HK-2 (cell line): ENCODE measurements around the gene ACACA.

Experiments used
- DNase-seq: peaks from one replicate; pipeline ENCODE4 v3.0.0-alpha.2; 2018; ENCODE audit not compliant: unreplicated experiment

Gene ACACA

DNA sequence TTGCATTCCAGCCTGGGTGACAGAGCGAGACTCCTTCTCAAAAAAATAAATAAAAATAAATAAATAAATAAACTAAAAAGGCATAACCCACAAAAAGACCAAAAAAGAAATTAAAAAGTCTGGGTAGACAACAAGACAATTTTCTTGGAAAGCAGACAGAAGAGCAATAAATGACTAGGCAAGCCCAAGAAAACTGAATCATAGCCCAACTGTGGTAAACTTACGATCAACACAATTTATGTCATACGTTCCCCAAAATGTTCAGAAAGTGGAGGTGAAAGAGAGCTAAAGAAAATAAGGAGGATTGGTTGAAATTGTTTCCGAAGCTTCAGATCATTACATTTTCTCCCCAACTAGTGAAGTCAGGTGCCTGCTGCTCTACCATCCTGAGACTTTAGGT lies 62.1 kb downstream of the ACACA start:
- DNase-seq, result no peak

DNA sequence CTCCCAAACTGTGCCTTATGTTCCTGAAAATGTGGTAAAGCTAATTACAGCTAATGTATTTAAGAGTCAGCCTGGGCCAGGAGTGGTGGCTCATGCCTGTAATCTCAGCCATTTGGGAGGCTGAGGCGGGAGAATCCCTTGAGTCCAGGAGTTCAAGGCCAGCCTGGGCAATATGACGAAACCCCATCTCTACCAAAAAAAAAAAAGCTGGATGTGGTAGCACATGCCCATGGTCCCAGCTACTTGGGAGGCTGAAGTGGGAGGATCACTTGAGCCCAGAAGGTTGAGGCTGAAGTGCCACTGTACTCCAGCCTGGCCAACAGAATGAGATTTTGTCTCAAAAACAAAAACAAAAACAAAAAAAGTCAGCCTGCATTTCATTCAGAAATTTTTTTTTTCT lies 64.0 kb downstream of the ACACA start:
- no peak for DNase-seq

DNA sequence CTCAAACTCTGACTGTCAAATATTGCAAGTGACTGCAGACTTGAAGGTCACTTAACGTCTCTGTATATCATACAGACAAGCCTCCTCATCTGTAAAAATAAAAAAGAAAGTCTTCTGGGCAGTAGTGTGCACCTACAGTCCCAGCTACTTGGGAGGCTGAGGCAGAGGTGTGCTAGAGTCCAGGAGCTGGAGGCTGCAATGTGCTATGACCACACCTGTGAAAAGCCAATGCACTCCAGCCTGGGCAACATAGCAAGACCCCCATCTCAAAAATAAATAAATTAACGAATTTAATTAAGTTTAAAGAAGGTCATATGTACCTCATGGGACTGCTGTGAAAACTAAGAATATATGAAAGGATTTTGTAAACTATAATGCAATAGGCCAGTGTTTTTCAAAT lies 65.8 kb downstream of the ACACA start:
- no peak for DNase-seq

DNA sequence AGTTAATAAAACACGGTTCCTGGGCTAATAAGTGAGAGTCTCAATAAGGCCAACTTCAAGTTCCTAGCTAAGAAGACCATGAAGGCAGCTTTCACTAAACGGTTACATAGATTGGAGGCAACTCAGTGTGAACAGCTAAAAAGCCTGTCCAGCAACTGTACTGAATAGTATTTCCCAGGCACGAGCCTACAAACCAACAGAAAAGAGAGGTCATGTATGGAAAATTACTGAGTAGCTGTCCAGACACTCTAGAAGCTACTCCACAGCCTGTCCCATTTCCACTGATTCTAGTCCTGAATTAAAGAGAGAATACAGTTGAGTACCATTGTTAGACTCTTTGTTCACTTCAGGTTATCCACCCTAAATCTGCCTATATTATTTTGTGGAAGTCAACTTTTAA lies 67.3 kb downstream of the ACACA start:
- no peak for DNase-seq

DNA sequence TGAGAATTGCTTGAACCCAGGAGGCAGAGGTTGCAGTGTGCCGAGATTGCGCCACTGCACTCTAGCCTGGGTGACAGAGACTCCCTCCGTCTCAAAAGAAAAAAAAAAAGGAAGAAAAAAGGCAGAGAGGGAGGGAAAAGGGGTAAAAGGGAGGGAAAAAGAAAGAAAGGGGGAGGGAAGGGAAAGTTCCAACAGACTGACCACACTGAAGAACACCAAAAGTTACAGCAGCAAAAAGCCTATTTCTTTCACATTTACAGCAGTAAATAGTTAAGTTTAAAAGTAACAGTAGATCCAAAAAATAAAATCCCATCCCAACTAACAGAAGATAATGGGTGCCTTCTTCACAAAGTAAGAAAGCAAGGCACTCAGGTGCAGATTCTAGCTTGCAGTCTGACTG lies 67.8 kb downstream of the ACACA start:
- no peak for DNase-seq

DNA sequence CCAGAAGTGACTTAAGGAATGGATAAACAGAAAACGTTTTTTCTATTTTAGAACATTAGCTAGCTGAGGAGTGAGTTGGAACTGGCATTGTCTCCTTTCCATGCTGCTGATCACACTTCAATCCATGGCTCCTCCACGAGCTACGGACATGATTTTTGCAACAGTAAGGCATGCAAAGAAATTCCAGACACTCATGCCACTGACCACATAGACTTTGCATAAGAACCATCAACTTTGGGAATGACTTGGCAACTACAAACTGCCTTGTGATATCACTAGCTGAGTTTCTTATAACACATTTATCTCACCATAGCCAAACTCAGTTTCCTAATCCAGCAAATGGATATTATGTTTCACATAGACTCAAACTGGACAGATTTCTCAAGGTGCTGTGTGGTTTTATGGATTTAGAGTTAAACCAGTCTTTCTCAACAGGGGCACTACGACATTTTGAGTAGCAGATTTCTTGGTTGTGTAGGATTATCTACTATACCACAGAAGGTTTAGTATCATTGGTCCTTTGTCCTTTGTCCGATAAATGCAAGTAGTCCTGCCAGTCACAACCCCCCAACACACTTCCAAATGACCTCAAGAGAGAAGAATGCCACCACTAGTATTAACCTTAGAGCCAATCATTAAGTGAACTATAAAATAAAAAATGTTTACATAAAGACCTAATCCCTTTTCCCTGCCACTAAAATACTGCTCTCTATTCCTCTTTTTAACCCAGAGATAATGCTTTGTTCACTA lies 79.1 kb downstream of the ACACA start:
- peak; percentile 18 for DNase-seq

DNA sequence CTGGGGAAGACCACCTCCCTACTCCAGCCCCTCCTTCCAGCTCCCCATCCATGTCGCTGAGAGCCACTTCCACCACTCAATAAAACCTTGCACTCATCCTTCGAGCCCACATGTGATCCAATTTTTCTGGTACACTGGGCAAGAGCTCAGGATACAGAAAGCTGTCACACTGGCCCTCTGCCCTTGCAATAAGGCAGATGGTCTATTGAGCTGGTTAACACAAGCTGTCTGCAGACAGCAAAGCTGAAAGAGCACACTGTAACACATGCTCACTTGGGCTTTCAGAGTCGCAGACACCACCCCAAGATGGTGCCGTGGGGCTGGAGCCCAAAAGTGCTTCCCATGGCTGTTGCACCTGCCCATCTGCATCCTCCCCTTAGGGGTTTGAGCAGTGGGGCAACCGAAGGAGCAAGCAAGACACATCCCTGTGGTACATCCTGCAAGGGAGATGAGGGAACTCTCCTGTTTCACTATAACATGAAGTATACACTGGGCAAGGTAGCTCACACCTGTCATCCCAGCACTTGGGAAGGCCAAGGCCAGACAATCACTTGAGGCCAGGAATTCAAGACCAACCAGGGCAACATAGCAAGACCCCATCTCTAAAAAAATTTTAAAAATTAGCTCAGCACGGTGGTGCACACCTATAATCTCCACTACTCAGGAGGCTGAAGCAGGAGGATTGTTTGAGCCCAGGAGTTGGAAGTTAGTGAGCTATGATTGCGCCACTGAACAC lies 83.6 kb downstream of the ACACA start:
- no peak for DNase-seq

DNA sequence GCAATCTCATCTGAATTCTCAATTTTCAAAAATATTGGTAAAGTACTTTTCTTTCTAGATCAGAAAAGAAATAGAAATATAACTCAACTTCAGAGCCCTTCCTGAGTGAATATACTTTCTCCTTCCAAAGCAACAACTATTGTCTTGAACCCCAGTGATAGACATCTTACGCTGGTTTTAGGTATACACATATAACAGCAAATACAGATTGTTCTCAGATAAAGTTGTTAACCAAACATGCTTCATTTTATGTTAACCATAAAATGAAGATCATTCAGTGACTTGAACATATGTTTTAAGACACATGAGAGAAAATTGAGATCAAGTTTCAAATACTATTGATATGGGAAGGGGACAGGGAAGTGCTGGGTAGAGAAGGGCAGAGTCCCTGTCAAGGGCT lies 84.5 kb downstream of the ACACA start:
- no peak for DNase-seq

DNA sequence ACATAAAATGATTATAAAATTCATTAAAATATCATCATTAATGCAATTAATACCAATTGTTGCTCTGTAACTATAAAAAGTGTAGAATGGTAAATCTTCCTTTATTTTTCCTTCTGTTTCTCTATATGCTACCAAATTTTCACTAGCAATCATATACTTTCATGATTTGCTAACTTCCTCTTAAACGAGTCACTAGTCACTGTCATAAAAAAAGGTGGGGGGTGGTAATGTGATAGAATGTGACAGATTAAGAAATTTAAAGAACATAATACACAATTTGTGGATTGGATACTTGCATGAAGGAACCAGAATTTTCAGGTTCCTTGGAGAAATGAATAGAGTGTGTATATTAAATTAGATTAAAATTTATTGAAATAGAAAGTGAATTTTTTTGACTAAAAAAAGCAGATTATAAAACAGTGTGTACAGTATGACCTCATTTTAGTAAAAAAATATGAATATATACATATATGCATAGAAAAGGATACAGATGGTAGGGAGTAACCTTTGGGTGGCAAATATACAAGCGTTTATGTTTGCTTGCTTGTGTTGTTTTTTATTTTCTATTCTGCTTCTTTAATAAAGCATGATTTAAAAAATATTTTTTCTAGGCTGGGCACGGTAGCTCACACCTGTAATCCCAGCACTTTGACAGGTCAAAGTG lies 87.6 kb downstream of the ACACA start:
- DNase-seq, result no peak

DNA sequence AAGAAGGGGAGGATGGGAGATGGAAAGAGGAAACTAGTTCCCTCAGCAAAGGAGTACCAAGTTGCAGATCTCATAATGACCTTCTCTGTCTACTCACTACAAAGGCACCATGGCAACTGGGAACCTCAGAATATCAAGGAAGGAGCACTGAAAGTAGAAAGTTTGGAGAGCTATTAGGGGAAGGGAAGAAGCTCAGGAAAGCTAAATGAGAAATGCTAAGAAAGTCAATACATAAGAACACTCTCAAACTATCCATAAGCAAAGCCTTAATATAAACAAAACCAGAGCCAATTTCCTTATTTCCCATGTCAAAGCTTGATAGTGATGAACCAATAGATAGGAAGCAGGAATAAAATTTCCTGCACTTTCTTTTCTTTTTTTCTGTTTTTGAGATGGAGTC lies 88.8 kb downstream of the ACACA start:
- DNase-seq, result no peak

DNA sequence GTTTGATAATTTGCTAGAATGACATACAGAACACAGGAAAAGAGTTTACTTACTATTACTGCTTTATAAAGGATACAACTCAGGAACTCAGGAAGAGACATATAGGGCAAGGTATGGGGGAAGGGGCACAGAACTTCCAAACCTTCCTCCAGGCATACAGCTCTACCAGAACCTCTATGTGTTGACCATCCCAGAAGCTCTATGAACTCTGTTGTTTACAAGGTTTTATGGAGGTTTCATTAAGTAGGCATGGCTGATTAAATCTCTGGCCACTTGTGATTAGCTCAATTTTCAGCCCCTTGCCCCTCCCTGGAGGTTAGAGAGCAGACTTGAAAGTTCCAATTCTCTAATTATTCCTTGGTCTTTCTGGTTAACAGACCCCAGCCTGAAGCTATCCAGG lies 91.0 kb downstream of the ACACA start:
- no peak for DNase-seq

DNA sequence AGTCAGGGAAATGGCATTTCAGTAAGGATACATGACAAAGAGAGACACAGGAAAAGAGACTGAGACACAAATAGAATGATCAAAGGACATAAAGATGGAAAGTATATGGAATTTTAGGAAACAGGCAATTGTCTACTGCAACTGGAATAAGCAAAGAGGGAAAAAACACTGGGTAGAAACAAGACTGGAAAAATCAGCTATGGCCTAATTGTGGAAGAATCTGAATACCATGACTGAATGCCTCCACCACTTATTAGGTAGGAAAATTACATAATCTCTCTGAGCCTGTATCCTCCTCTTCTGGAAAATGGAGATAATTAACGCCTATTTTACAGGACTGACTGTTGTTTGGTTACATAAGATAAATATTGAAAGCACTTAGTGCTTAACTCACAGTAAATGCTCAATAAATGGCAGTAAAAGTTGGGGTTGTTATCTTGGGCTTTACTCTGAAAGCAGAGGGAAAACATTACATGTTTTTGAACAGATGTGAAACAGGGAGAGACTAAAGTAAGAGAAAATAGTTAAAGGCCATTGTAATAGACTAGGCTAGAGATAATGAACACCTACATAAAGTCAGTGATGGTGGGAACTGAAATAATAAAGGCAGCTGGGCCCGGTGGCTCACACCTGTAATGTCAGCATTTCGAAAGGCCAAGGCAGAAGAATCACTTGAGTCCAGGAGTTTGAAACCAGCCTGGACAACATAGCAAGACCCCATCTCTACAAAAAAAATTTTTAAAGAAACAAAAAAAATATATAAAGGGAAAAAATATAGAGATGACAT lies 94.3 kb downstream of the ACACA start:
- DNase-seq, result no peak

DNA sequence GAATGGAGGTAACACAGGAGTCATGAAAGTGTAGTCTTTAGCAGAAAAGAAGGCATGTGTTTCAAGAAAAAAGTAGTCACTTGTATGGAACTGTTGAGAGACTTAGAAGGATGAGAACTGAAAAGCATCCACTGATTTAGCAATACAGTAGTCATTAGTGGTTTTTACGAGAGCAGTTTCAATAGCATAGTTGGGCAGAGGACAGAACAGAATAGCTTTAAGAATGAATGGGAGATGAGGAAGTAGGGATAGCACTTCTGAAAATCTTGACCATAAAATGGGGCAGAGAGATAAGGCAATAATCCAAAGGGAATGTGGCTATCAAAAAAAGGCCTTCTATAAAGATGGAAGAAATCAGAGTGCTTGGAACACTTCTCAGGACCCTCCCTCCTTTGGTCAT lies 95.7 kb downstream of the ACACA start:
- DNase-seq, result no peak

DNA sequence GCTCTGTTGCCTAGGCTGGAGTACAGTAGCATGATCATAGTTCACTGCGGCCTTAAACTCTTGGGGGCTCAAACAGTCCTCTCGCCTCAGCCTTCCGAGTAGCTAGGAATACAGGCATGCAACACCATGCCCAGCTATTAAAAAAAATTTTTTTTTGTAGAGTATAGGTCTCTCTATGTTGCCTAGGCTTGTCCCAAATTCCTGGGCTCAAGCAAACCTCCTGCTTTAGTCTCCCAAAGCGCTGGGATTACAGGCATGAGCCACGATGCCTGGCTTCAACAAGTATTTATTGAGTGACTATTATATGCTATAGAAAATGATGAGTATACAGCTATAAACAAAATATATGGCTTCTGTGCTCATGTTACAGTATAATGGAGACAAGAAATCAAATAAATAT lies 97.6 kb downstream of the ACACA start:
- no peak for DNase-seq

DNA sequence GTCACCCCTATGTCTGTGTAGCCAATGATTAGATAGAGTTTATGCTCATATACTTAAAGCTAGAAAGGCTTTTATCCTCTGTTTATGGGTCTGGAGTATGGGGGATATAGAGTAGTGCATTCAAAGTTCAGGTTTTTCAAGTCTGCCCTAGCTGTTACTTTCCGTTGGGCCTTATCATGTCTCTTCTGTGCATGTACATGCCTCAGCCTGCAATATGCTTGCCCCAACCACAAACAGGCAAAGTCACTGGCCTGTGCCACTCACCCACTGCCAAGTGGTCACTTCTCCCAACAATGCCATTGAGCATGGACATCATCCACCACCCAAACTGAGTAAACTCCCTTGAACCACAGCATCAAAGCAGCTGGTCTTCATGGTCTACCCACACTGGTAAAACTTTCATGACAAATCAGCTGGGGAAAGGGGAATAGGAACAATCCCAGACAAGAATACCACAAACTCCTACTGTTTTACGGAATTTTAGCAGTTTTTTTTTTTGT lies 101.2 kb downstream of the ACACA start:
- no peak for DNase-seq

DNA sequence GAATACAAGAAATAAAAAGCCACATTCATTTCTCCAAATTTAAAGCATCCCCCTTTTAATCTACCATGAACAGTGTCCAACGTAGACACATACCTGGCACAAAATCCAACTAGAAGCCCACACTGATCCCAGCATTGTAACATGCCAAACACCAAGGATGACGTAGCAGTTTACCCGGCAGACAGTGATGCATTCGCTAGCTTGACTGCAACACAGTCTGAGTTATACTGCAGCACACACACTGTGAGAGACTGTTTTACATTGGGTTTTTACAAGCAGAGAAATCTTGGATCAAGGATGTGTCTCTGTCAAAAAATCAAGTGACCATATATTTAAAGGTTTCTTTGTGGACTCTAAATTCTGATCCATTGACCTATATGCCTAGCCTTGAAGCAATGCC lies 105.3 kb downstream of the ACACA start:
- DNase-seq, result no peak

DNA sequence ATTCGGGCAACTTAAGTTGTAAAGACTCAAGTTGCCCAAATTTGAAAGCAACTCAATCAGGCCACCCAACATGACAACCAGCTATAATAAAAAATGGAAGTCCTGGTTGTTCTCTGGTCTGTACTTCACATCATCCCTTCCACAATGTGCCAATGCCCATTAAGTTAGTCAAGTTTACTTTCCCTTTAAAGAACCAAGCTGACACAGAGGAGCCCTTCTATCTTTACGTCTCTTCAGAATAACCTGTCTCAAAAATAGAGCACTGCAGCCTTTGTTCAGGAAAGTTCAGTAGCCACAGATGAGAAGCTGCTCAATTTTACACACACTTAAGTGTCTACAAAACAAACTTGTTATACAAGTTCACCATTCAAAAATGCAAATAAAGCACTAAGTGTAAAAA lies 106.0 kb downstream of the ACACA start:
- no peak for DNase-seq

DNA sequence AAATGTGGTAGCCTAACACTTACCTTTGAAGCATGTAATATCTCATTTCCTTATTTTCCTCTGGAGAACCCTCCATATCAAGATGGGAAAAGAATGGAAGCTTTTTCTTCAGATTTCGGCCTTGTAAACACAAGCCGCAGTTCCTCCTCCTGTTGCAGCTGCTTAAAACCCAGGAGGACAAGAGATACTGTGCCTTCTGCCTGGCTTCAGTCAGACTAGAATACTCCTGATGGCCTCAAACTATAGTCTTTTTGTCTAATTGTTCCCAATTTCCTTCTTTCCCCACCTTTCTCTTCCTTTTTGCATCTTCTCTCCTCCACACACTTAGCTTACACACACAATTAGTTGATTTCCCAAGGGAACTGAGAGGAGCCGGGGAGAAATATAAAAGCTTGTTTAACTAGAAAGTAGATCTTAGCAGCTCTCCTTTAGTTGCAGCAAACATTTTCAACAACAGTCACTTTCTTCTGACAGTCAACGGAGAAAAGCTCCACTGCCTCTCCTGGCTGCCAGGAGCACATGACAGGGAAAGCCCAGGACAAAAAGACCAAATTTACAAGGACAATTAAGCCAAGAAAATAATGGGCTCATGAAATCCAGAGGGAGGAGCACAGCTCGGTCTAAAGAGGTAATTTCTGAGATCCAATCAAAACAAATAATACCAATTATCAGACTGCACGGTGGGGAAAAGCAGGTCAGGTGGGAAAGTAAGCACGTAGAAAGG lies 107.2 kb downstream of the ACACA start:
- DNase-seq, result no peak

DNA sequence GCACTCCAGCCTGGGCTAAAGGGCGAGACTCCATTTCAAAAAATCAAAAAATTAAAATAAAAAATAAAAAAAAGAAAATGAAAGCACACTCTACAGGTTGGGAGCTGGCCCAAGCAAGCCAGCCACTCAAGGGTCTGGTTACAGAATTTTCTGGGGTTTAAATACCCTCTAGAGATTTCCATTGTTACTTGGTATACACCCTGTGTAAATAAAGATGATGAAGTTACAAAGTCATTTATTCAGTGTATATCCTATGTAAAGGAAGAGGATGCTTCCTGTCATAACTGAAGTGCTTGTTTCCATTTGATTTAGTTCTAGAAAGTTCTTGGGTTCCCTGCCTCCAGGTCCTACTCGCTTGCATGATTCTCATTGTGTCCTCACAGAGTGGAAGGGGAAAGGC lies 110.7 kb downstream of the ACACA start:
- no peak for DNase-seq

DNA sequence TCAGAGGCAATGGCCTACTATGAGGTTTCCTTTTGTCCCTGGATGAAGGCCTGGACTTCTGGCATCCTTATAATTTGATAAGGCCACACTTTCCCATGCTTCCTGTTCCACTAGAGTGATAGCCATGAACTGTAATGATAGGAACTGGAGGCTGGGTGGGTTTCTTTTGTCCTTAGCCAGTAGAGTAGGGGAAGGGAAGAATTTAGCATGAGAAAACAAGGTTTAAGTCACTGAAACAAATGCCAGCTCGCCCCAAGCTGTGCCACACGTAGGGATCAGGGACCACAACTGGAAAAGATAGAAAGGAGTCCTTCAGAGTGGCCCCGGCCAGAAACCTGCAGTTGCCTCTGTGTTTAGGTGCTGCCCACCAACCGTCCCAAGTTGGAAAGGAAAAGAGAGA lies 111.7 kb downstream of the ACACA start:
- DNase-seq, result no peak

DNA sequence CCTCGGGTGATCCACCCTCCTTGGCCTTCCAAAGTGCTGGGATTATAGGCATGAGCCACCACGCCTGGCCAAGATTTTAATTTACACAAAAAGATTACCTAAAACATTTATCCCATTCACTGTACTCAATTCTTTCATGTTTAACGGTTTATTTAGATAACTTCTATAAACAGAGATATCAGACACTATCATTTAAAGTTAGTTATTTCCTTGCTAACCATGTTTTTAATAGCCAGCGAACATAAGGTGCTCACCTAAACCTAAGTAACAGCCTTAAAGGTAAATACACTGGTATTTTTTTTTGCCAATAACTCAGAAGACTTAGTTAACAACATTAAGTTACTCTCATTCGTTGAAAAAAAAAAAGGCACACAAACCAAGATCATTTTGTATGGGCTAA lies 112.9 kb downstream of the ACACA start:
- DNase-seq, result no peak
